ENCODE results near the gene SPEM2.

Gene SPEM2

GRCh38 chr17:7403977-7404736 is 21.3 kb upstream of the SPEM2 start, which contains the start of gene TMEM256:
TMEM256 (minus strand) TSS chr17:7404097; CDS start chr17:7404084, 13 bp downstream.
- peak; percentile 96 to 97 for ATAC-seq

GRCh38 chr17:7404737-7405349 is 20.6 kb upstream of the SPEM2 start:
- peak; percentile 34 to 44 for ATAC-seq

GRCh38 chr17:7405350-7406234 is 19.8 kb upstream of the SPEM2 start:
- ATAC-seq, result no peak

- no peak for ATAC-seq
Observed at GRCh38 chr17:7406235-7406825, 19.1 kb upstream of the SPEM2 start.

GRCh38 chr17:7407082-7407481 is 18.3 kb upstream of the SPEM2 start:
- ATAC-seq, result no peak

- ATAC-seq, result no peak
Observed at GRCh38 chr17:7407485-7408251, 17.7 kb upstream of the SPEM2 start, which contains the start of gene NLGN2. NLGN2 (plus strand) TSS chr17:7407845; CDS start chr17:7408256, 411 bp downstream.

GRCh38 chr17:7408252-7408727 is 17.1 kb upstream of the SPEM2 start:
- no peak for ATAC-seq

- ATAC-seq, result no peak
Observed at GRCh38 chr17:7408863-7409262, 16.6 kb upstream of the SPEM2 start.

GRCh38 chr17:7409716-7410115 is 15.7 kb upstream of the SPEM2 start:
- no peak for ATAC-seq

- ATAC-seq, result no peak
Observed at GRCh38 chr17:7410634-7411426, 14.6 kb upstream of the SPEM2 start.

- no peak for ATAC-seq
Observed at GRCh38 chr17:7411427-7411750, 14.0 kb upstream of the SPEM2 start.

- no peak for ATAC-seq
Observed at GRCh38 chr17:7413346-7413985, 11.9 kb upstream of the SPEM2 start.

- no peak for ATAC-seq
Observed at GRCh38 chr17:7414837-7415236, 10.6 kb upstream of the SPEM2 start.

GRCh38 chr17:7415784-7416183 is 9.6 kb upstream of the SPEM2 start:
- no peak for ATAC-seq

GRCh38 chr17:7416323-7416722 is 9.1 kb upstream of the SPEM2 start:
- no peak for ATAC-seq

- no peak for ATAC-seq
Observed at GRCh38 chr17:7417056-7417655, 8.3 kb upstream of the SPEM2 start.

- no peak for ATAC-seq
Observed at GRCh38 chr17:7418472-7419152, 6.8 kb upstream of the SPEM2 start.

- ATAC-seq, result no peak
Observed at GRCh38 chr17:7419819-7420610, 5.4 kb upstream of the SPEM2 start, which contains the start of gene SPEM1. SPEM1 (plus strand) TSS chr17:7420324; CDS start chr17:7420385, 61 bp downstream.

- no peak for ATAC-seq
Observed at GRCh38 chr17:7421186-7421585, 4.2 kb upstream of the SPEM2 start.

Data from activated CD4-positive, CD25-positive, alpha-beta regulatory T cell treated with anti-CD3 and anti-CD28 coated beads, Interleukin-2, amount 50 U/mL, for 24 hours (primary cell).